K562 (cell line): Measurements from ENCODE around the gene GNB2. TPM values are rescaled to one million over a fixed set of nuclear protein-coding genes. Genes with fewer than 3 reads are reported as not detected.
A peak's percentile ranks its signal among the peaks of the same experiment; 100 is the strongest.

Experiments
- ATAC-seq: fragments of 200-7000 bp; cut with Tn5 transposase; 3 replicates; pipeline ENCODE4 v1.9.1; 2020; ENCODE audit warnings: moderate library complexity
- BruUV-seq: library from RNA; stranded (reverse); fragments of 400-500 nt; replicated peaks from 2 replicates; lab custom pipeline; 2021; lab: Mats Ljungman, UMichigan
- CTCF ChIA-PET: fragments of 300-600 bp; formaldehyde crosslinking; extraction: SDS; loops from one replicate; lab custom pipeline; 2021; ENCODE audit warnings: low intra/inter-chr PET ratio; lab: Yijun Ruan, JAX
- POLR2A ChIA-PET: fragments of 300-600, 350-650 bp; sonication (Branson Sonifier 250); formaldehyde crosslinking; extraction: SDS; loops from one replicate; lab custom pipeline; 2021; ENCODE audit warnings: antibody characterized with exemption, inconsistent platforms; lab: Yijun Ruan, JAX
- DNase-seq, 4 experiments: peaks; one replicate each; pipeline versions ENCODE4 v3.0.0 to v3.0.0-alpha.2; 2011 to 2018; ENCODE audit warnings: low spot score in 3 of 4, mixed read lengths in 3 of 4; ENCODE audit errors: extremely low read depth in 1 of 4
- FAIRE-seq: peaks from 2 replicates; lab custom pipeline; 2011; peaks lifted over from hg19 to GRCh38; lab: Jason Lieb, UNC
- H2AFZ ChIP-seq: 2 replicates; pipeline ENCODE4 v1.6.0; 2011; ENCODE audit warnings: low read depth, low read length, control low read depth, inconsistent platforms
- H3K27ac ChIP-seq: fragments of 200-600 bp; 3 replicates; pipeline ENCODE4 v1.8.0; 2011; ENCODE audit warnings: low read depth, mild to moderate bottlenecking, control low read depth, inconsistent platforms, low read length, moderate library complexity, mixed read lengths; ENCODE audit errors: extremely low read depth
- H3K27me3 ChIP-seq, 2 experiments: fragments of 300-600 bp in 1 of 2; 2 replicates in 1 of 2; 3 replicates in 1 of 2; pipeline versions ENCODE4 v1.6.0 to v1.8.0; 2011; ENCODE audit warnings: inconsistent platforms in 2 of 2, low read length in 2 of 2, mild to moderate bottlenecking in 1 of 2, mixed read lengths in 1 of 2, moderate library complexity in 1 of 2; ENCODE audit not compliant: control insufficient read depth in 2 of 2, insufficient read depth in 2 of 2
- H3K36me3 ChIP-seq: fragments of 300-600 bp; 3 replicates; pipeline ENCODE4 v1.8.0; 2011; ENCODE audit warnings: mild to moderate bottlenecking, low read length, inconsistent platforms; ENCODE audit not compliant: control insufficient read depth, insufficient read depth
- H3K4me1 ChIP-seq, 2 experiments: fragments of 200-600 bp in 1 of 2; replicated peaks in 1 of 2; 2 replicates in 1 of 2; 3 replicates in 1 of 2; pipeline versions ENCODE4 v1.5.1 to v1.8.0; 2011; ENCODE audit warnings: inconsistent platforms in 2 of 2, low read length in 2 of 2, mild to moderate bottlenecking in 1 of 2, mixed read lengths in 1 of 2, moderate library complexity in 1 of 2; ENCODE audit not compliant: control insufficient read depth in 2 of 2, insufficient read depth in 2 of 2
- H3K4me2 ChIP-seq: 2 replicates; pipeline ENCODE4 v1.6.1; 2011; ENCODE audit warnings: low read length, control low read depth, inconsistent platforms, mixed read lengths; ENCODE audit not compliant: insufficient read depth
- H3K4me3 ChIP-seq: fragments of 200-600 bp; sonication (generic), shearing (Covaris generic); 2 replicates; pipeline ENCODE4 v1.5.1; 2016; ENCODE audit warnings: control low read depth, inconsistent platforms
- H3K79me2 ChIP-seq: fragments of 200-600 bp; 3 replicates; pipeline ENCODE4 v1.8.0; 2011; ENCODE audit warnings: low read length, inconsistent platforms; ENCODE audit not compliant: control insufficient read depth, insufficient read depth
- H3K9ac ChIP-seq, 2 experiments: 2 replicates each; pipeline versions ENCODE4 v1.6.0 to v1.6.1; 2011; ENCODE audit warnings: low read depth in 2 of 2, low read length in 2 of 2, control low read depth in 1 of 2, inconsistent platforms in 1 of 2, mild to moderate bottlenecking in 1 of 2, mixed read lengths in 1 of 2; ENCODE audit not compliant: insufficient read depth in 1 of 2
- H3K9me1 ChIP-seq: one replicate; pipeline ENCODE4 v1.6.0; 2011; ENCODE audit warnings: inconsistent platforms, mild to moderate bottlenecking, low read length, moderate library complexity; ENCODE audit not compliant: control insufficient read depth, insufficient read depth
- H3K9me3 ChIP-seq: replicated peaks from 2 replicates; pipeline ENCODE4 v1.5.1; 2011; ENCODE audit warnings: low read depth, low read length, inconsistent platforms; ENCODE audit not compliant: control insufficient read depth, insufficient read depth
- H4K20me1 ChIP-seq: replicated peaks from 2 replicates; pipeline ENCODE4 v1.6.1; 2011; ENCODE audit warnings: low read length, inconsistent platforms, mixed read lengths; ENCODE audit not compliant: control insufficient read depth, insufficient read depth
- ATF1 ChIP-seq, 2 experiments: fragments of 450-650 bp in 1 of 2; IDR thresholded peaks; 2 replicates each; pipeline ENCODE4 v1.6.1; 2016; ENCODE audit warnings: missing compliant biosample characterization in 1 of 2, missing genetic modification characterization in 1 of 2
- CHD1 ChIP-seq: fragments of 200-600 bp; sonication (generic); IDR thresholded peaks from one replicate; pipeline ENCODE4 v1.6.1; 2012; ENCODE audit warnings: mild to moderate bottlenecking, moderate library complexity, low read length, inconsistent platforms
- CHD4 ChIP-seq: fragments of 200-600 bp; sonication (generic); IDR thresholded peaks from 3 replicates; pipeline ENCODE4 v1.6.1; 2012; ENCODE audit warnings: low read depth, mild to moderate bottlenecking, mixed read lengths, low read length, inconsistent platforms; ENCODE audit not compliant: insufficient read depth, insufficient replicate concordance, poor library complexity, severe bottlenecking
- GTF2F1 ChIP-seq: IDR thresholded peaks from 2 replicates; pipeline ENCODE4 v1.6.1; 2011; ENCODE audit warnings: low read depth, low read length, improper control_type of control experiment
- ILK ChIP-seq: fragments of 450-650 bp; IDR thresholded peaks from 2 replicates; pipeline ENCODE4 v1.6.1; 2016; ENCODE audit warnings: missing genetic modification characterization, low read depth, mild to moderate bottlenecking, missing compliant biosample characterization, moderate library complexity, borderline replicate concordance
- NEUROD1 ChIP-seq: fragments of 150-350 bp; IDR thresholded peaks from 2 replicates; pipeline ENCODE4 v1.6.1; 2014; ENCODE audit warnings: borderline replicate concordance, low read length, low read depth; ENCODE audit not compliant: partially characterized antibody
- PKNOX1 ChIP-seq: fragments of 450-650 bp; IDR thresholded peaks from 2 replicates; pipeline ENCODE4 v1.6.1; 2016
- RB1 ChIP-seq: fragments of 450-650 bp; IDR thresholded peaks from 2 replicates; pipeline ENCODE4 v1.6.1; 2017; ENCODE audit warnings: low read depth, mild to moderate bottlenecking
- RBFOX2 ChIP-seq: fragments of 200-400 bp; formaldehyde crosslinking; IDR thresholded peaks from 2 replicates; pipeline ENCODE4 v1.6.1; 2017; ENCODE audit warnings: low read depth, mild to moderate bottlenecking, low read length, moderate library complexity
- RBM25 ChIP-seq: fragments of 200-400 bp; formaldehyde crosslinking; IDR thresholded peaks from 2 replicates; pipeline ENCODE4 v1.6.1; 2018; ENCODE audit warnings: low read length, low read depth, moderate library complexity; ENCODE audit not compliant: severe bottlenecking
- SMARCA5 ChIP-seq: fragments of 450-650 bp; IDR thresholded peaks from 2 replicates; pipeline ENCODE4 v1.6.1; 2016
- ZC3H11A ChIP-seq: IDR thresholded peaks from 2 replicates; pipeline ENCODE4 v1.6.1; 2012; ENCODE audit warnings: low read depth, low read length, improper control_type of control experiment
- ZNF57 ChIP-seq: fragments of 450-650 bp; formaldehyde crosslinking; IDR thresholded peaks from 2 replicates; pipeline ENCODE4 v1.4.0; 2020; ENCODE audit warnings: mild to moderate bottlenecking, moderate library complexity
- whole genome bisulfite sequencing: fragments of 100-300 bp; shearing (Covaris generic); methylation state at CpG from one replicate; pipeline ENCODE4 v1.1.6; 2016; ENCODE audit warnings: low coverage, mixed read lengths; ENCODE audit not compliant: insufficient coverage; ENCODE audit errors: missing lambda C conversion rate; 5-methylcytosine and 5-hydroxymethylcytosine counted together
- in situ Hi-C: fragments of 300-500 bp; cut with MboI; formaldehyde crosslinking; loops from 4 replicates; pipeline ENCODE4 v1.15.0; 2018; ENCODE audit warnings: inconsistent platforms, mixed read lengths
- intact Hi-C: fragments of 100-400 bp; cut with micrococcal nuclease; formaldehyde crosslinking; loops from 2 replicates; pipeline ENCODE4 v1.14.2; 2022
- polyA plus RNA-seq, 8 experiments: library from polyadenylated mRNA; depleted of rRNA in 4 of 8; stranded (reverse) in 5 of 8; unstranded in 3 of 8; fragments of >200 nt; fragmentation: Nextera tagmentation in 2 of 8; fragmentation: Illumina TruSeq in 1 of 8; extraction: Ambion mirVana in 2 of 8; extraction: Trizol in 1 of 8; gene quantifications; 2 replicates each; pipeline versions ENCODE4 v1.2.1 to v1.2.3, GENCODE V29; 2011 to 2014; ENCODE audit warnings: inconsistent platforms in 1 of 8, missing spikeins in 1 of 8
- total RNA-seq, 7 experiments: library from RNA; depleted of rRNA in 6 of 7; stranded (reverse); fragments of >200 nt in 6 of 7; fragmentation: Illumina TruSeq in 2 of 7; extraction: Trizol in 2 of 7; gene quantifications; 2 replicates each; pipeline versions ENCODE4 v1.2.1 to v1.2.3, GENCODE V29; 2011 to 2021; ENCODE audit warnings: low replicate concordance in 1 of 7
- TF ChIP-seq, protein P1 (sequence below): fragments of 250-450 bp; sonication (Bioruptor Pico); IDR thresholded peaks from 2 replicates; pipeline ENCODE4 v1.4.0; 2020; ENCODE audit warnings: mild to moderate bottlenecking, moderate library complexity
- TF ChIP-seq, protein P2 (sequence below): fragments of 450-650 bp; formaldehyde crosslinking; IDR thresholded peaks from 2 replicates; pipeline ENCODE4 v1.4.0; 2020; ENCODE audit warnings: mild to moderate bottlenecking, moderate library complexity
- TF ChIP-seq, protein P3 (sequence below): sonication (generic); formaldehyde crosslinking; IDR thresholded peaks from 2 replicates; pipeline ENCODE4 v1.8.0; 2022; ENCODE audit warnings: mild to moderate bottlenecking, missing genetic modification reagents

Gene GNB2
- total and polyA plus RNA-seq, 9 of the 15 experiments (the other 6 are each of a cell fraction or from before 2014, with no cell fraction given): 0.65 to 320 (median 104) TPM

DNA sequence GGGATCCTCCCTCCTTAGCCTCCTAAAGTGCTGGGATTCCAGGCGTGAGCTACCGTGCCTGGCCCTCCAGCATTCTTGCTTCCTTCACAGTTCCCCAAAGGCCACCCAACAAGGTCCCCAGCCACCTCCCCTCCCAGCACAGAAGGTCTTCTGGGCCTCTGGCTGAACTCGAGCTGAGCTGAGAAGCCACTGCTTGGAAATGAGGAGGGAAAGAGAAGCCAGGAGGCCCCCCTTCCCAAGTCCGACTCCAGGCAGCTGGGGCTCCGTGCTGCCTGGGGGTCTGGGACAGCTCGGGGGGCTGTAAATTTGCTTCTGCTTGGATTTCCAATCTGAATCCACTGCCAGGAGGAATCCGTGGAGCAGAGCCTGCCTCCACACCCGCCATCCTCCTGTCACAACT lies 41.2 kb downstream of the GNB2 start:
- in situ Hi-C loops (no loop called here), intact Hi-C loops (no loop called here)
- DNase-seq (no peak), FAIRE-seq (no peak), ATAC-seq (no peak; the same call in 2 of the 3 replicates)
- POLR2A ChIA-PET: interaction anchor here (0.5 to 1.4 kb wide), 5 partner anchors 8 to 1108 kb away, joined by 3 to 6 read pairs (median 4); partner anchors contain the start of gene POP7
- Histone ChIP-seq H2AFZ (no peak overlapping the region), H3K4me1 (peaks cover 0 to 3% of the 10 kb centered on the region in 2 experiments; a peak in 1 of 5 replicates), H3K9ac (peak overlapping the region in 1 of 2 experiments; percentile 14; a peak in 2 of 4 replicates), H3K27me3 (peaks cover 10 to 18% of the 10 kb centered on the region in 2 experiments), H4K20me1 (no peaks in the 10 kb centered on the region), H3K4me2 (no peak overlapping the region), H3K4me3 (no peak overlapping the region), H3K79me2 (no peaks in the 10 kb centered on the region), H3K36me3 (no peaks in the 10 kb centered on the region), H3K27ac (no peak overlapping the region), H3K9me1 (no peaks in the 10 kb centered on the region), H3K9me3 (peaks cover 4% of the 10 kb centered on the region; the same call in 1 of the 2 replicates)
- WGBS: 14% methylated on average over 8 of the region's 8 CpGs
- BruUV-seq: no TSS peak
- CTCF ChIA-PET: interaction anchor here (0.6 kb wide), 1 partner anchor 350 kb away, joined by 3 read pairs; no protein-coding TSS in a partner anchor
- TF ChIP-seq GTF2F1: no peak
- no peak for TF ChIP-seq RBFOX2
- TF ChIP-seq ILK (tag): no peak
- no peak for TF ChIP-seq CHD1
- TF ChIP-seq, protein P1, sequence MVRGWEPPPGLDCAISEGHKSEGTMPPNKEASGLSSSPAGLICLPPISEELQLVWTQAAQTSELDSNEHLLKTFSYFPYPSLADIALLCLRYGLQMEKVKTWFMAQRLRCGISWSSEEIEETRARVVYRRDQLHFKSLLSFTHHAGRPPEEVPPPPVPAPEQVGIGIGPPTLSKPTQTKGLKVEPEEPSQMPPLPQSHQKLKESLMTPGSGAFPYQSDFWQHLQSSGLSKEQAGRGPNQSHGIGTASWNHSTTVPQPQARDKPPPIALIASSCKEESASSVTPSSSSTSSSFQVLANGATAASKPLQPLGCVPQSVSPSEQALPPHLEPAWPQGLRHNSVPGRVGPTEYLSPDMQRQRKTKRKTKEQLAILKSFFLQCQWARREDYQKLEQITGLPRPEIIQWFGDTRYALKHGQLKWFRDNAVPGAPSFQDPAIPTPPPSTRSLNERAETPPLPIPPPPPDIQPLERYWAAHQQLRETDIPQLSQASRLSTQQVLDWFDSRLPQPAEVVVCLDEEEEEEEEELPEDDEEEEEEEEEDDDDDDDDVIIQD (CRISPR knock-in tag): no peak
- no peak for TF ChIP-seq CHD4
- TF ChIP-seq, protein P2, sequence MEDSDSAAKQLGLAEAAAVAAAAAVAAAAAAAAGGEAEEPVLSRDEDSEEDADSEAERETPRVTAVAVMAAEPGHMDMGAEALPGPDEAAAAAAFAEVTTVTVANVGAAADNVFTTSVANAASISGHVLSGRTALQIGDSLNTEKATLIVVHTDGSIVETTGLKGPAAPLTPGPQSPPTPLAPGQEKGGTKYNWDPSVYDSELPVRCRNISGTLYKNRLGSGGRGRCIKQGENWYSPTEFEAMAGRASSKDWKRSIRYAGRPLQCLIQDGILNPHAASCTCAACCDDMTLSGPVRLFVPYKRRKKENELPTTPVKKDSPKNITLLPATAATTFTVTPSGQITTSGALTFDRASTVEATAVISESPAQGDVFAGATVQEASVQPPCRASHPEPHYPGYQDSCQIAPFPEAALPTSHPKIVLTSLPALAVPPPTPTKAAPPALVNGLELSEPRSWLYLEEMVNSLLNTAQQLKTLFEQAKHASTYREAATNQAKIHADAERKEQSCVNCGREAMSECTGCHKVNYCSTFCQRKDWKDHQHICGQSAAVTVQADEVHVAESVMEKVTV: no peak
- no peak for TF ChIP-seq ZNF57 (CRISPR knock-in tag)
- TF ChIP-seq RBM25: no peak
- TF ChIP-seq ATF1 (CRISPR knock-in tag; IDR thresholded peaks at IDR 0.05): no peak
- TF ChIP-seq ATF1 (tag; IDR thresholded peaks at IDR 0.05): no peak
- no peak for TF ChIP-seq RB1
- no peak for TF ChIP-seq ZC3H11A
- no peak for TF ChIP-seq PKNOX1
- TF ChIP-seq, protein P3, sequence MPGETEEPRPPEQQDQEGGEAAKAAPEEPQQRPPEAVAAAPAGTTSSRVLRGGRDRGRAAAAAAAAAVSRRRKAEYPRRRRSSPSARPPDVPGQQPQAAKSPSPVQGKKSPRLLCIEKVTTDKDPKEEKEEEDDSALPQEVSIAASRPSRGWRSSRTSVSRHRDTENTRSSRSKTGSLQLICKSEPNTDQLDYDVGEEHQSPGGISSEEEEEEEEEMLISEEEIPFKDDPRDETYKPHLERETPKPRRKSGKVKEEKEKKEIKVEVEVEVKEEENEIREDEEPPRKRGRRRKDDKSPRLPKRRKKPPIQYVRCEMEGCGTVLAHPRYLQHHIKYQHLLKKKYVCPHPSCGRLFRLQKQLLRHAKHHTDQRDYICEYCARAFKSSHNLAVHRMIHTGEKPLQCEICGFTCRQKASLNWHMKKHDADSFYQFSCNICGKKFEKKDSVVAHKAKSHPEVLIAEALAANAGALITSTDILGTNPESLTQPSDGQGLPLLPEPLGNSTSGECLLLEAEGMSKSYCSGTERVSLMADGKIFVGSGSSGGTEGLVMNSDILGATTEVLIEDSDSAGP (CRISPR knock-in tag): no peak
- TF ChIP-seq SMARCA5: no peak
- TF ChIP-seq NEUROD1: no peak
